Measurements from ENCODE around the gene DUSP1.

DUSP1 gene

DNA sequence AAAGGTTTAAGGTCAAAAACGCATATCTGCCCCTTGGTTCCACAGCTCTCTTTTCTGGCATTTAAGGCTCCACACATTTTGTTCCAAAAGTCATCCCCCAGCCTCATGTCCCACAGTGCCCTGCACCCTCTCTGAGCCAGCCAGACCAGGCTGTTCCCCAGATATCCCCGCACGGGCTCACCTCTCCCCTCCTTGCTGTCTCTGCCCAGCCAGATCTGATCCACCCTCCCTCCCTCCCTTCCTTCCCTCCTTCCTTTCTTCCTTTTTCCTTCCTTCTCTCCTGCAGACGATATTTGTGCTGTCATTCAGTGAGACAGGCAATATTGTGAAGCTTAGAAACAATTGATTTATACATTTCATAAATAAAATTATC, 37.0 kb downstream of the DUSP1 start:
- DNase-seq (ENCODE audit: extremely low read depth, low read depth): no peak
- TF ChIP-seq CTCF (IDR thresholded peaks at IDR 0.05; ENCODE audit: low read depth, low read length): no peak

DNA sequence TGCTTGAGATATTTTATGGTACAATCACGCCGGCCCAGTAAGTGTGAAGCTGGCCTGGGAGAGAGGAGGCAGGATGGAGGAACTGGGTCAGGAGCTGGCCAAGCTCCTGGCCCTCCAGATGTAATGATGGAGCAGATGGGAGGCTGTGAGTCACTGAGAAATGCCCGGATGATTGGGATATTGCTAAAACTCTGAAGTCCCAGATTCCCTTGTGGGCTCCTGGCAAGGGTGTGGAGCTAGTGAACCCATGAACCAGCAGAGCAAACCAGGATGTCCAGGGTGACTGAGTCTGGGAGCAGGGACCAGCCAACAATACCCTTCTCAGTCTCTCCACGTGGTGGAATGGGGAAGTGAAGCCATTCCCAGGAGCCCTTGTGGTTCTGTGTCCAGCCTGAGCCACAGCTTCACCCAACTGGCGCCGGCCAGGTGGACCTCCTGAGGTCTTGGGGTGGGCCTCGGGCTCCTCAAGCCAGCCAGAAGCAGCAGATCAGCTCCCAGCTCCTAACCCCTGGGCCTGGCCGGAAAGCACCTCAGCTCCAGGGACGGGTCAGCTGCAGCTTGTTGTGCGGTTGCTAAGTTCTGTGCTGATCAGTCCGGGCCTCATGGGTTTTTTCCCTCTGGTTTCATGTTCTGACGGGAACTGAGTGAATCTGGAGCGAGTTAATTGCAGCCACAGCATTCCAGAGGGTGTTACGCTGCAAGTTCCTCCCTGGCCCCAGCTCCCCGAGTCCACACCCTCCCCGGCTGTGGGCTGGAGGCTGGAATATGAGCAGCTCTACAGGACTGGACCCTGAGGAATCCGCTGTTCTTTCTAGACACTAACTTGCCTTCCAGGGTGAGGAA, 37.6 kb downstream of the DUSP1 start:
- DNase-seq (ENCODE audit: extremely low read depth, low read depth): peak; percentile 99

DNA sequence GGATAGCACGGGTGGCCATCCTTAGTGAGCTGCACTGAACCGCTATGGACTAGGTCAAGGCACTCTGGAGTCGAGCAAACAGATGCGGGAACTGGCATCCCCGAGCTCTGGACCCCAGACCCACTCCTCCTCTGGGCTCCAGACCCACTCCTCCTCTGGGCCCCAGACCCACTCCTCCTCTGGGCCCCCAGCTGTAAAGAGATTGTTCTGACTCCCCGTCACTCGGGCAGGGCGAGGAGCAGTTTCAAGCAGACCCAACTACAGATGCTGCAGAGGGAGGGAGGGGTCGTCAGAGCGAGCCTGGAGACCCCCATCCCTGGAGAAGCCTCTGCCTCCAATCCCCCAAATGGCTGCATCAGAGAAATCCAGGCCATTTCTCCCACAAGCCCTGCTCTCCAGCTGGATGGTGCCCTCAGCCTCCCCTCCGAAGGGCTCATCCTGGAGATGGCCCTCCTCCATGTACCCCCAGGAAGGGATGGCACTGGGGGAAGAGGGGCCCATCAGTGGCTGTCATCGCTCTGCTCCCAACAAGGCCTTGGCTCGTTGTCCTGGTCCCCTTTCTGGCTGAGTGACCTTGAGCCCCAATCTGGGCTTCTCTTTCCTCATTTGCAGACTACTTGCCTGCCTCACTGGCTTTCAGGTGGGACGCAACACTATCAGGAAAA, 38.7 kb downstream of the DUSP1 start:
- no peak for TF ChIP-seq CTCF (IDR thresholded peaks at IDR 0.05; ENCODE audit: low read depth, low read length)
- DNase-seq (ENCODE audit: extremely low read depth, low read depth): no peak

More for the DNA sequence above, 37.6 kb downstream of the DUSP1 start:
- TF ChIP-seq CTCF (IDR thresholded peaks at IDR 0.05; ENCODE audit: low read depth, low read length): no peak

GRCh38 chr5:172731680-172732074, 39.3 kb downstream of the DUSP1 start:
- no peak for TF ChIP-seq CTCF (IDR thresholded peaks at IDR 0.05; ENCODE audit: low read depth, low read length)
- DNase-seq (ENCODE audit: extremely low read depth, low read depth): no peak

DNA sequence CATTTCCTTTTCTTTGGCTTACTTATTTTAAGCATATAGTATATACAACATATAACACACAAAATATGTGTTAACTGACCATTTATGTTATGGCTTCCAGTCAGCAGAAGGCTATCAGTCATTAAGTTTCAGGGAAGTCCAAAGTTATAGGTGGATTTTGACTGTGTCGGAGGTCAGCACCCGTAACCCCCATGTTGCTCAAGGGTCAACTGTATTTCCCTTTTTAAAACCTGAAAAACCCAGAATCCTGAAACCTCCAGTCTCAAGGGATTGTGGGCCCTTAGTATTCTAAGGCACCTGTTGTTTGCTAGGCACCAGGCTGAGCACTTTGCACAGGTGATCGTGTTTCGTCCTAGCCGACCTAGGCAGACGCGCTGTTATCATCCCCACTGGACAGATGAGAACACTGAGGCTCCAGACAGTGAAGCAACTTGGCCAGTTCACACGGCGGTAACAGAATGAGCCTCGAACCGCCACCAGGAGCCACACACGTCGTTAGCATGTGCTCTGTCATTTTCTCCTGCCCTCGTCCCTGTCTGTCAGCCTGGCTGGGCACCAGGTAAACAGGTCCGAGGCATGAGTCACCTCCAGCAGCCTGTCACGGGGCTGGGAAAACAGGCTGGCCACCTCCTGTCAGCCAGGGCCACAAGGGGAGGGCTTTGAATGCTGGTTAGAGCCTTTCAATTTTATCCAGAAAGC, 39.9 kb downstream of the DUSP1 start:
- DNase-seq (ENCODE audit: extremely low read depth, low read depth): no peak
- no peak for TF ChIP-seq CTCF (IDR thresholded peaks at IDR 0.05; ENCODE audit: low read depth, low read length)

DNA sequence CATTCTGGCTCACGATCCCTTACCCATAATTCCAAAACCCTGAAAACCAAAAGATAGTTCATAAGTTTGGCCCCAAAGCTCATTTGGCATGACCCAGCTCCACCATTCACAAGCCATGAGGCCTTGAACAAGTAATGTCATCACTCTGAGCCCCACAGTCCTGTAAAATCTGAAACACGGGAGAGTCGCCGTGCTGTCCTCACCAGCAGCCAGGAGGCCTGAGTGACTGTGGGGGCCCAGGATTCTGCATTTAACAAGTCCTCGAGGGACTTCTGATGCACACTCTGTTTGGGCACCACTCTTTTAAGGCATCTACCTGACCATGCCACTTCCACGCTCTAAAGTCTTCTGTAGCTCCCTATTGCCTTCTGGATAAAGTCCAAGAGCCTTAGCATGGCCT, 40.8 kb downstream of the DUSP1 start:
- no peak for DNase-seq (ENCODE audit: extremely low read depth, low read depth)
- TF ChIP-seq CTCF (IDR thresholded peaks at IDR 0.05; ENCODE audit: low read depth, low read length): no peak

DNA sequence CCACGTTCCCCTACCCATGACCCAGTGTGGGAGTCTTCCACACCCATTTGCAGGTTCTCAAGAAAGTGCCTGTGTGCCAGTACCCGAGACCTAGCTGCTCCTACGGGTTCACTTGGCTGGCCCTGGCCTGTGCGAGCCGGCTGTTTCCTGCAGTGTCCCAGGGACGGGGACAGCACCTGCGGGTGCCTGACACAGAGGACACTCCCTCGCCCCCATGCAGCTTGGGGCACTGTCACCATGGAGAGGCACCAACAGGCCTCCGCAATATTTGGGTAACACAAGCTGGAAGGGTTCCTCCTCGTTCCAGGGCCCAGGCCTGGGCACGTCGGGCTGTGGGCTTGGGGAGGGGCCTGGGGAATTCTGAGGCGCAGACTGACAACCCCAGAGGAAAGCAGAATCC, 41.4 kb downstream of the DUSP1 start:
- no peak for DNase-seq (ENCODE audit: extremely low read depth, low read depth)
- no peak for TF ChIP-seq CTCF (IDR thresholded peaks at IDR 0.05; ENCODE audit: low read depth, low read length)

All from AG09319 (cell line).